GM21528 (cell line): ENCODE data around the gene ZC3H14.
"Not testable (repeated sequence)": the region's sequence is repeated elsewhere in the genome, so short reads cannot be mapped to it uniquely, and the experiment has no call there.

Experiments used
- ATAC-seq: cut with Tn5 transposase; IDR thresholded peaks from one replicate; pipeline ENCODE4 v1.9.1; 2021; ENCODE audit warnings: mild to moderate bottlenecking, moderate library complexity; ENCODE audit not compliant: unreplicated experiment, low FRiP score

ZC3H14 gene

GRCh38 chr14:88562831-88563686, at the start of gene ZC3H14:
Gene ZC3H14, plus strand, starts transcription at chr14:88563037. Its CDS starts 97 bp downstream, at chr14:88563134.
- ATAC-seq, result peak; percentile 95

- no peak for ATAC-seq
These were observed 47.2 kb upstream of the ZC3H14 start for GRCh38 chr14:88515499-88516221.

GRCh38 chr14:88516861-88517357, 45.9 kb upstream of the ZC3H14 start:
- ATAC-seq, result no peak

GRCh38 chr14:88518592-88519512, 44.0 kb upstream of the ZC3H14 start:
- ATAC-seq, result no peak

- no peak for ATAC-seq
These were observed 42.9 kb upstream of the ZC3H14 start for GRCh38 chr14:88519907-88520306.

GRCh38 chr14:88521818-88522217, 41.0 kb upstream of the ZC3H14 start:
- no peak for ATAC-seq

GRCh38 chr14:88522393-88522792, 40.4 kb upstream of the ZC3H14 start:
- no peak for ATAC-seq

GRCh38 chr14:88529889-88530288, 32.9 kb upstream of the ZC3H14 start:
- ATAC-seq, result not testable (repeated sequence)

GRCh38 chr14:88533064-88533602, 29.7 kb upstream of the ZC3H14 start:
- no peak for ATAC-seq

GRCh38 chr14:88535149-88535548, 27.7 kb upstream of the ZC3H14 start:
- ATAC-seq, result no peak

GRCh38 chr14:88535813-88536212, 27.0 kb upstream of the ZC3H14 start:
- no peak for ATAC-seq

GRCh38 chr14:88541324-88541723, 21.5 kb upstream of the ZC3H14 start:
- ATAC-seq, result no peak

- no peak for ATAC-seq
These were observed 19.7 kb upstream of the ZC3H14 start for GRCh38 chr14:88542857-88543795.

- ATAC-seq, result no peak
These were observed 17.6 kb upstream of the ZC3H14 start for GRCh38 chr14:88545256-88545655.

- no peak for ATAC-seq
These were observed 16.0 kb upstream of the ZC3H14 start for GRCh38 chr14:88546621-88547385.

GRCh38 chr14:88547386-88547780, 15.5 kb upstream of the ZC3H14 start:
- no peak for ATAC-seq

GRCh38 chr14:88550078-88550477, 12.8 kb upstream of the ZC3H14 start:
- no peak for ATAC-seq

GRCh38 chr14:88551094-88551870, 11.6 kb upstream of the ZC3H14 start:
- no peak for ATAC-seq
